ENCODE results near the gene LAMA1. TPM values are rescaled to one million over a fixed set of nuclear protein-coding genes. Genes with fewer than 3 reads are reported as not detected.

LAMA1 gene
- total RNA-seq, 1 experiment from 2014 or later: not detected

GRCh38 chr18:7020995-7021777 lies 96.4 kb downstream of the LAMA1 start:
- H3K4me1 ChIP-seq (ENCODE audit: insufficient read depth, low read length, poor library complexity, severe bottlenecking): no peaks in the 10 kb centered on the region
- CTCF ChIA-PET: no interaction called here
- TF ChIP-seq CTCF (conservative IDR thresholded peaks at IDR 0.05; ENCODE audit: low read depth, low read length) (no peak), EZH2 (IDR thresholded peaks at IDR 0.05; ENCODE audit: borderline replicate concordance, low read depth, low read length, poor library complexity, severe bottlenecking) (no peak)
- H3K36me3 ChIP-seq (ENCODE audit: insufficient read depth, low read length, poor library complexity, severe bottlenecking): no peaks in the 10 kb centered on the region
- DNase-seq (ENCODE audit: low spot score): no peak
- POLR2A ChIA-PET (ENCODE audit: low non-redundant PET): no interaction called here
- no peak overlapping the region for H3K27ac ChIP-seq (ENCODE audit: low read depth, low read length, poor library complexity, severe bottlenecking)
- H3K27me3 ChIP-seq (replicated peaks; ENCODE audit: insufficient read depth, low read depth, low read length, poor library complexity): no peaks in the 10 kb centered on the region
- intact Hi-C loops (cut with micrococcal nuclease; ENCODE audit: unreplicated experiment): no loop called here
- BruUV-seq (replicated peaks): no TSS peak
- H3K9me3 ChIP-seq (ENCODE audit: low read depth, low read length, poor library complexity, severe bottlenecking): peaks cover 5% of the 10 kb centered on the region
- H3K4me3 ChIP-seq (ENCODE audit: low read depth, low read length, poor library complexity, severe bottlenecking): no peak overlapping the region

- no peaks in the 10 kb centered on the region for H3K4me1 ChIP-seq (ENCODE audit: insufficient read depth, low read length, poor library complexity, severe bottlenecking)
- no peak for DNase-seq (ENCODE audit: low spot score)
- TF ChIP-seq EZH2 (IDR thresholded peaks at IDR 0.05; ENCODE audit: borderline replicate concordance, low read depth, low read length, poor library complexity, severe bottlenecking): no peak
- TF ChIP-seq CTCF (conservative IDR thresholded peaks at IDR 0.05; ENCODE audit: low read depth, low read length): no peak
- H3K36me3 ChIP-seq (ENCODE audit: insufficient read depth, low read length, poor library complexity, severe bottlenecking): no peaks in the 10 kb centered on the region
- CTCF ChIA-PET: no interaction called here
- intact Hi-C loops (cut with micrococcal nuclease; ENCODE audit: unreplicated experiment): no loop called here
- H3K4me3 ChIP-seq (ENCODE audit: low read depth, low read length, poor library complexity, severe bottlenecking): no peak overlapping the region
- POLR2A ChIA-PET (ENCODE audit: low non-redundant PET): no interaction called here
- no TSS peak for BruUV-seq (replicated peaks)
- H3K27ac ChIP-seq (ENCODE audit: low read depth, low read length, poor library complexity, severe bottlenecking): no peak overlapping the region
- H3K27me3 ChIP-seq (replicated peaks; ENCODE audit: insufficient read depth, low read depth, low read length, poor library complexity): no peaks in the 10 kb centered on the region
- peaks cover 17% of the 10 kb centered on the region for H3K9me3 ChIP-seq (ENCODE audit: low read depth, low read length, poor library complexity, severe bottlenecking)
Measured at GRCh38 chr18:7017013-7017412, 100.6 kb downstream of the LAMA1 start.

- Histone ChIP-seq H3K36me3 (ENCODE audit: insufficient read depth, low read length, poor library complexity, severe bottlenecking) (no peaks in the 10 kb centered on the region), H3K27me3 (replicated peaks; ENCODE audit: insufficient read depth, low read depth, low read length, poor library complexity) (no peaks in the 10 kb centered on the region), H3K4me1 (ENCODE audit: insufficient read depth, low read length, poor library complexity, severe bottlenecking) (no peaks in the 10 kb centered on the region), H3K9me3 (ENCODE audit: low read depth, low read length, poor library complexity, severe bottlenecking) (peaks cover 20% of the 10 kb centered on the region), H3K4me3 (ENCODE audit: low read depth, low read length, poor library complexity, severe bottlenecking) (no peak overlapping the region), H3K27ac (ENCODE audit: low read depth, low read length, poor library complexity, severe bottlenecking) (no peak overlapping the region)
- DNase-seq (ENCODE audit: low spot score): no peak
- BruUV-seq (replicated peaks): no TSS peak
- no peak for TF ChIP-seq EZH2 (IDR thresholded peaks at IDR 0.05; ENCODE audit: borderline replicate concordance, low read depth, low read length, poor library complexity, severe bottlenecking)
- TF ChIP-seq CTCF (conservative IDR thresholded peaks at IDR 0.05; ENCODE audit: low read depth, low read length): no peak
- intact Hi-C loops (cut with micrococcal nuclease; ENCODE audit: unreplicated experiment): no loop called here
- ChIA-PET CTCF (no interaction called here), POLR2A (ENCODE audit: low non-redundant PET) (no interaction called here)
Measured at GRCh38 chr18:7011142-7011541, 106.5 kb downstream of the LAMA1 start.
